H1 (cell line): ENCODE measurements around the gene GPC3. TPM values are rescaled to one million over a fixed set of nuclear protein-coding genes. Genes with fewer than 3 reads are reported as not detected.

Source experiments
- CTCF ChIA-PET: fragments of 300-600 bp; sonication (Branson Sonifier 250); formaldehyde crosslinking; loops from one replicate; lab custom pipeline; 2021; ENCODE audit not compliant: partially characterized antibody; lab: Charles Lee
- POLR2A ChIA-PET: fragments of 300-600 bp; sonication (Branson Sonifier 250); formaldehyde crosslinking; loops from one replicate; lab custom pipeline; 2021; ENCODE audit warnings: inconsistent platforms; ENCODE audit not compliant: partially characterized antibody; lab: Charles Lee
- DNase-seq, 2 experiments: peaks; one replicate each; pipeline versions ENCODE4 v3.0.0 to v3.0.0-alpha.2; 2010 to 2022; ENCODE audit warnings: low spot score in 2 of 2, low read depth in 1 of 2, mixed read lengths in 1 of 2
- FAIRE-seq: peaks from 2 replicates; lab custom pipeline; 2011; peaks lifted over from hg19 to GRCh38; lab: Jason Lieb, UNC
- H2AFZ ChIP-seq: 2 replicates; pipeline ENCODE4 v1.8.1; 2012; ENCODE audit warnings: low read length, inconsistent platforms
- H2AK5ac ChIP-seq: 2 replicates; pipeline ENCODE4 v1.6.1; 2013; ENCODE audit warnings: low read depth, low read length
- H2BK120ac ChIP-seq: replicated peaks from 2 replicates; pipeline ENCODE3; 2013; ENCODE audit warnings: low read depth, low read length, inconsistent platforms
- H2BK12ac ChIP-seq: 2 replicates; pipeline ENCODE4 v1.6.1; 2013; ENCODE audit warnings: low read depth, low read length
- H2BK15ac ChIP-seq: 2 replicates; pipeline ENCODE4 v1.6.1; 2013; ENCODE audit warnings: low read length
- H2BK20ac ChIP-seq: 2 replicates; pipeline ENCODE4 v1.6.1; 2013; ENCODE audit warnings: low read length
- H2BK5ac ChIP-seq: 2 replicates; pipeline ENCODE4 v1.6.1; 2013; ENCODE audit warnings: low read depth, low read length
- H3K14ac ChIP-seq: 2 replicates; pipeline ENCODE4 v1.6.1; 2013; ENCODE audit warnings: inconsistent platforms; ENCODE audit not compliant: insufficient read length
- H3K18ac ChIP-seq: 2 replicates; pipeline ENCODE4 v1.6.1; 2013; ENCODE audit warnings: low read length; ENCODE audit errors: extremely low read depth
- H3K23ac ChIP-seq: 2 replicates; pipeline ENCODE4 v1.6.1; 2013; ENCODE audit warnings: inconsistent platforms; ENCODE audit not compliant: insufficient read length
- H3K23me2 ChIP-seq: 2 replicates; pipeline ENCODE4 v1.6.1; 2013; ENCODE audit warnings: low read depth, low read length
- H3K27ac ChIP-seq: 2 replicates; pipeline ENCODE4 v1.6.1; 2011; ENCODE audit warnings: low read depth, low read length, inconsistent platforms
- H3K27me3 ChIP-seq, 4 experiments: replicated peaks in 1 of 4; 1 replicate in 1 of 4; 2 replicates in 3 of 4; pipeline versions ENCODE4 v1.6.1 to v1.8.1; 2011 to 2013; ENCODE audit warnings: low read length in 3 of 4, mild to moderate bottlenecking in 3 of 4, inconsistent platforms in 2 of 4, mixed read lengths in 2 of 4, moderate library complexity in 1 of 4; ENCODE audit not compliant: control insufficient read depth in 3 of 4, insufficient read depth in 3 of 4; ENCODE audit errors: extremely low read depth in 1 of 4
- H3K36me3 ChIP-seq, 4 experiments: 2 replicates each; pipeline versions ENCODE4 v1.6.1 to v1.8.1; 2011 to 2013; ENCODE audit warnings: mild to moderate bottlenecking in 4 of 4, low read length in 3 of 4, moderate library complexity in 2 of 4, control low read depth in 1 of 4, inconsistent platforms in 1 of 4; ENCODE audit not compliant: insufficient read depth in 4 of 4, control insufficient read depth in 2 of 4
- H3K4ac ChIP-seq: replicated peaks from 2 replicates; pipeline ENCODE3; 2013; ENCODE audit warnings: low read length, low read depth, mixed read lengths, inconsistent platforms; ENCODE audit not compliant: insufficient read length
- H3K4me1 ChIP-seq, 4 experiments: replicated peaks in 1 of 4; 1 replicate in 1 of 4; 2 replicates in 3 of 4; pipeline versions ENCODE4 v1.6.1 to v1.8.1; 2011 to 2013; ENCODE audit warnings: low read length in 3 of 4, inconsistent platforms in 2 of 4, mixed read lengths in 1 of 4; ENCODE audit not compliant: insufficient read depth in 4 of 4, control insufficient read depth in 3 of 4
- H3K4me2 ChIP-seq, 2 experiments: 2 replicates each; pipeline versions ENCODE4 v1.6.1 to v1.8.1; 2011 to 2013; ENCODE audit warnings: low read depth in 2 of 2, low read length in 2 of 2, control low read depth in 1 of 2, inconsistent platforms in 1 of 2, mild to moderate bottlenecking in 1 of 2; ENCODE audit not compliant: insufficient read depth in 1 of 2
- H3K4me3 ChIP-seq, 4 experiments: fragments of 200-600, 300-600 bp in 1 of 4; sonication (generic), shearing (Covaris generic), sonication (Bioruptor Twin) in 1 of 4; 2 replicates each; pipeline versions ENCODE4 v1.5.1 to v1.8.1; 2011 to 2016; ENCODE audit warnings: low read length in 4 of 4, low read depth in 3 of 4, control low read depth in 2 of 4, inconsistent platforms in 2 of 4, mild to moderate bottlenecking in 2 of 4, mixed read lengths in 1 of 4, moderate library complexity in 1 of 4; ENCODE audit not compliant: insufficient read depth in 2 of 4; ENCODE audit errors: extremely low read depth in 1 of 4
- H3K56ac ChIP-seq: replicated peaks from 2 replicates; pipeline ENCODE3; 2013; ENCODE audit warnings: low read depth, mild to moderate bottlenecking, mixed read lengths, low read length, inconsistent platforms; ENCODE audit not compliant: insufficient read length
- H3K79me1 ChIP-seq: 2 replicates; pipeline ENCODE4 v1.6.1; 2013; ENCODE audit warnings: low read depth, low read length, control low read depth
- H3K79me2 ChIP-seq, 2 experiments: 2 replicates each; pipeline versions ENCODE4 v1.6.1 to v1.8.1; 2012 to 2013; ENCODE audit warnings: low read length in 2 of 2, mild to moderate bottlenecking in 2 of 2, inconsistent platforms in 1 of 2; ENCODE audit not compliant: insufficient read depth in 2 of 2, control insufficient read depth in 1 of 2
- H3K9ac ChIP-seq, 4 experiments: replicated peaks in 1 of 4; 1 replicate in 1 of 4; 2 replicates in 3 of 4; pipeline versions ENCODE4 v1.6.1 to v1.8.1; 2011 to 2013; ENCODE audit warnings: low read depth in 3 of 4, low read length in 3 of 4, control low read depth in 2 of 4, mild to moderate bottlenecking in 2 of 4, moderate library complexity in 2 of 4, inconsistent platforms in 1 of 4; ENCODE audit errors: extremely low read depth in 1 of 4
- H3K9me3 ChIP-seq, 2 experiments: 2 replicates each; pipeline versions ENCODE4 v1.6.1 to v1.8.1; 2012 to 2013; ENCODE audit warnings: mild to moderate bottlenecking in 2 of 2, moderate library complexity in 2 of 2, control low read depth in 1 of 2, inconsistent platforms in 1 of 2, low read depth in 1 of 2, low read length in 1 of 2, mixed read lengths in 1 of 2; ENCODE audit not compliant: insufficient read depth in 2 of 2
- H4K20me1 ChIP-seq, 2 experiments: replicated peaks in 1 of 2; 2 replicates each; pipeline versions ENCODE3 to v1.8.1; 2011 to 2013; ENCODE audit warnings: inconsistent platforms in 2 of 2, low read length in 2 of 2, mild to moderate bottlenecking in 1 of 2; ENCODE audit not compliant: insufficient read depth in 2 of 2, control insufficient read depth in 1 of 2
- H4K5ac ChIP-seq: 2 replicates; pipeline ENCODE4 v1.6.1; 2013; ENCODE audit warnings: low read length, low read depth, mixed read lengths, inconsistent platforms; ENCODE audit not compliant: insufficient read length
- H4K8ac ChIP-seq: 2 replicates; pipeline ENCODE4 v1.8.0; 2013; ENCODE audit warnings: mild to moderate bottlenecking, moderate library complexity, low read length, inconsistent platforms; ENCODE audit not compliant: insufficient read depth; ENCODE audit errors: extremely low read depth
- H4K91ac ChIP-seq: replicated peaks from 2 replicates; pipeline ENCODE3; 2013; ENCODE audit warnings: low read length, mixed read lengths, inconsistent platforms; ENCODE audit not compliant: insufficient read length
- CHD1 ChIP-seq: IDR thresholded peaks from 2 replicates; pipeline ENCODE4 v1.6.1; 2012; ENCODE audit warnings: low read depth, low read length, improper control_type of control experiment
- CREB1 ChIP-seq: IDR thresholded peaks from 2 replicates; pipeline ENCODE4 v1.6.1; 2012; ENCODE audit warnings: inconsistent platforms
- SUZ12 ChIP-seq: fragments of 200-600 bp; sonication (generic); IDR thresholded peaks from 2 replicates; pipeline ENCODE4 v1.6.1; 2012; ENCODE audit warnings: mild to moderate bottlenecking, inconsistent platforms, low read length, moderate library complexity, mixed read lengths
- TAF7 ChIP-seq: optimal IDR thresholded peaks from 2 replicates; pipeline ENCODE3; 2011; ENCODE audit warnings: low read depth, mild to moderate bottlenecking, inconsistent platforms, low read length, moderate library complexity, borderline replicate concordance
- TBP ChIP-seq: IDR thresholded peaks from 2 replicates; pipeline ENCODE4 v1.6.1; 2011; ENCODE audit warnings: low read depth, low read length, improper control_type of control experiment
- WGBS, 2 experiments: shearing (Covaris generic) in 1 of 2; methylation state at CpG; one replicate each; pipeline versions ENCODE4 v1.1.6 to v1.1.7; 2013 to 2015; ENCODE audit warnings: low lambda C conversion rate in 2 of 2, mixed read lengths in 2 of 2, inconsistent platforms in 1 of 2, low coverage in 1 of 2, missing lambda C conversion rate in 1 of 2; ENCODE audit not compliant: insufficient replicate concordance in 2 of 2, insufficient coverage in 1 of 2, insufficient read length in 1 of 2; ENCODE audit errors: extremely low coverage in 1 of 2, missing lambda C conversion rate in 1 of 2; 5-methylcytosine and 5-hydroxymethylcytosine counted together
- polyA plus RNA-seq, 7 experiments: library from polyadenylated mRNA; depleted of rRNA in 3 of 7; stranded (reverse) in 5 of 7; unstranded in 2 of 7; fragments of >200 nt in 5 of 7; fragments of 200-250 nt in 2 of 7; gene quantifications; 1 replicate in 5 of 7; 2 replicates in 1 of 7; 4 replicates in 1 of 7; pipeline versions ENCODE4 v1.2.1 to v1.2.3, GENCODE V29; 2011 to 2013; ENCODE audit warnings: missing spikeins in 2 of 7, mixed read lengths in 2 of 7
- total RNA-seq: library from RNA; stranded (reverse); fragmentation: NEBNext Ultra II Directional; extraction: Animal tissue kit (Norgen Biotek cat#: 25700); gene quantifications from 2 replicates; pipeline ENCODE4 v1.2.1, GENCODE V29; 2021
- TF ChIP-seq, protein P1 (sequence below): IDR thresholded peaks from 2 replicates; pipeline ENCODE4 v1.6.1; 2012; ENCODE audit warnings: low read length, inconsistent platforms

Gene GPC3
- total and polyA plus RNA-seq, 2 of the 8 experiments (the other 6 are each of a cell fraction or from before 2014, with no cell fraction given): 64.8 to 71.9 TPM

DNA sequence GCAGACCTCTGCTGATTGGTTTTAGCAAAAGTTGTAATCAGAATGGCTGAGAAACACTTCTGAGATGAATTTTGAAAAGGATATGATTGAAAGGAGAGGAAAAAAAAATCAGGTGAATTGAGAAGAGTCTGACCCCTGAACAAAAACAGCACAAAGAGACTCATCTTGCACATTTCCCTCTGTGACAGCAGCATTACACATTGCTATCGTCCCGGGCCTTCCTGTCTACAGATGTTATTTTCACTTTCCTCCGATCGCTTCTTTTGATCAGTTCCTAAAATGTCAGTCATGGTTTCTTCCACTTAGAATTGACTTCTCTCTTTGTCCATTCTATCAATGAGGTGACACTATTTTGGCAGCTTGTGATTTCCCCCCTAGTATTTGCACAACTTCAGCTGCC, 262.6 kb downstream of the GPC3 start:
- POLR2A ChIA-PET: no interaction called here
- H2BK12ac ChIP-seq: no peak overlapping the region
- no peaks in the 10 kb centered on the region for H3K79me1 ChIP-seq
- no peaks in the 10 kb centered on the region for H3K9me3 ChIP-seq
- no peak overlapping the region for H2BK120ac ChIP-seq
- DNase-seq (no peak), FAIRE-seq (no peak)
- no peak overlapping the region for H2BK15ac ChIP-seq
- H3K4me3 ChIP-seq: no peak overlapping the region
- H2BK5ac ChIP-seq: no peak overlapping the region
- no peak overlapping the region for H4K91ac ChIP-seq
- H2BK20ac ChIP-seq: no peak overlapping the region
- H3K79me2 ChIP-seq: no peaks in the 10 kb centered on the region
- 95% methylated on average over 4 of the region's 4 CpGs; no CpG with 5 or more reads in 1 of the 2 experiments for WGBS, 2 experiments
- H3K18ac ChIP-seq: no peak overlapping the region
- no peak overlapping the region for H2AFZ ChIP-seq
- H3K4me2 ChIP-seq: no peak overlapping the region
- no peak overlapping the region for H4K8ac ChIP-seq
- no peak overlapping the region for H3K9ac ChIP-seq
- H3K23ac ChIP-seq: no peak overlapping the region
- no peak overlapping the region for H3K14ac ChIP-seq
- H3K27ac ChIP-seq: no peak overlapping the region
- no peaks in the 10 kb centered on the region for H3K23me2 ChIP-seq
- H3K36me3 ChIP-seq: no peaks in the 10 kb centered on the region
- no peaks in the 10 kb centered on the region; a peak in 1 of 7 replicates for H3K4me1 ChIP-seq
- H3K56ac ChIP-seq: no peak overlapping the region
- no peak overlapping the region for H2AK5ac ChIP-seq
- TF ChIP-seq, protein P1, sequence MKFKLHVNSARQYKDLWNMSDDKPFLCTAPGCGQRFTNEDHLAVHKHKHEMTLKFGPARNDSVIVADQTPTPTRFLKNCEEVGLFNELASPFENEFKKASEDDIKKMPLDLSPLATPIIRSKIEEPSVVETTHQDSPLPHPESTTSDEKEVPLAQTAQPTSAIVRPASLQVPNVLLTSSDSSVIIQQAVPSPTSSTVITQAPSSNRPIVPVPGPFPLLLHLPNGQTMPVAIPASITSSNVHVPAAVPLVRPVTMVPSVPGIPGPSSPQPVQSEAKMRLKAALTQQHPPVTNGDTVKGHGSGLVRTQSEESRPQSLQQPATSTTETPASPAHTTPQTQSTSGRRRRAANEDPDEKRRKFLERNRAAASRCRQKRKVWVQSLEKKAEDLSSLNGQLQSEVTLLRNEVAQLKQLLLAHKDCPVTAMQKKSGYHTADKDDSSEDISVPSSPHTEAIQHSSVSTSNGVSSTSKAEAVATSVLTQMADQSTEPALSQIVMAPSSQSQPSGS: no peak
- no peak for TF ChIP-seq TAF7
- no peak for TF ChIP-seq CREB1
- TF ChIP-seq SUZ12: no peak
- no peak for TF ChIP-seq TBP
- no peak for TF ChIP-seq CHD1
- CTCF ChIA-PET: no interaction called here
- no peaks in the 10 kb centered on the region for H4K20me1 ChIP-seq
- no peak overlapping the region for H4K5ac ChIP-seq
- no peaks in the 10 kb centered on the region for H3K27me3 ChIP-seq
- H3K4ac ChIP-seq: no peak overlapping the region
